ENCODE measurements around the gene SS18L1.
A peak's percentile ranks its signal among the peaks of the same experiment; 100 is the strongest.

SS18L1 gene

DNA sequence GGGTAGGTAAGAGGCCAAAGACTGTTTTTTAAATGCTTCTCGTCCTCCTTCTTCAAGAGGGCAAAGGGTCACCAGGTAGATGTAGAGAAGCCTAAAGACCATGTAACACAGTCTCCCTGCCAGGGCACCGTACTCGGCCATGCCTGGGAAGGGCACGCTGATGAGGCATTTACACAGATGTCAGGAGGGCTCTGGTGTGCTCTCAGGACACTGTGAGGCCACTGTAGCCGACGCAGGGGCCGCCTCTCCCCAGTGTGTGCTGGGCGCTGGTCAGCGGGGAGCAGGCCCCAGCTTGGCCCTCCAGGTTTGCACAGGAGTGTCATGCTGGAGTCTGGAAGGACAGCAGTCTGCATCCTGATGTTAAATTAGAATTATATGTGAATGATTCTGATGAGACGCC, 32.1 kb downstream of the SS18L1 start:
- DNase-seq, result no peak

DNA sequence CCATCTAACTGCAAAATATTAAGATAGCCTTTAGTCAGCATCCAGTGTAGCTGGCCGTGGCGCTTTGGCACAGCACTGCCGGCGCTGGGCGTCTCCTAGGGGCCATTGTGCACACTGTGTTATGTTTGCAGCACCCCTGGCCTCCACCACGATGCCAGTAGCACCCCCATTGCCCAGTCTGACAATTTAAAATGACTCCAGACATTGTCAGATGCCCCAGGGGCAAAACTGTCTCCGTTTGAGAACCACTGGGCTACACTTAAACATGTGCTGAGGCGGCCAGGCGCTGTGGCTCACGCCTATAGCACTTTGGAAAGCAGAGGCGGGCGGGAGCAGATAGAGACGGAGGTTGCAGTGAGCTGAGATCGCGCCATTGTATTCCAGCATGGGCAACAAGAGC, 33.3 kb downstream of the SS18L1 start:
- DNase-seq, result no peak

DNA sequence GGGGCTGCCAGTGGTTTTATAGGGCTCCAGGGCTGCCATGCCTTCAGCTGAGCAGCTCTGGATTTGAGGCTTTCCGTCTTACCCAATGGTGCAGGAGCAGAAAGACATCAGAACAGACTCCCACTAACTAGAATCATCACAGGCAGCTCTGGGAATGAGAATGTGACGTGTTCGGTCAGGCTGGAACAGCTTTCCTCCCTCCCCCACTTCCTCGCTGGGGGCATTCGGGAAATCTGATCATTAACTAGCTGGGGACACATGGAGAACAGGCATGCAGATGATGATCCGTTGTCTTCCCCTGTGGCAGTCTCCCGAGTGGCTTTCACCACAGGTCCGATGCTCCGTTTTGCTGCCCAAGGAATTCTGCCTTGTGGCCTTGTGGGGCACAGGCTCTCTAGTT, 33.7 kb downstream of the SS18L1 start:
- no peak for DNase-seq

DNA sequence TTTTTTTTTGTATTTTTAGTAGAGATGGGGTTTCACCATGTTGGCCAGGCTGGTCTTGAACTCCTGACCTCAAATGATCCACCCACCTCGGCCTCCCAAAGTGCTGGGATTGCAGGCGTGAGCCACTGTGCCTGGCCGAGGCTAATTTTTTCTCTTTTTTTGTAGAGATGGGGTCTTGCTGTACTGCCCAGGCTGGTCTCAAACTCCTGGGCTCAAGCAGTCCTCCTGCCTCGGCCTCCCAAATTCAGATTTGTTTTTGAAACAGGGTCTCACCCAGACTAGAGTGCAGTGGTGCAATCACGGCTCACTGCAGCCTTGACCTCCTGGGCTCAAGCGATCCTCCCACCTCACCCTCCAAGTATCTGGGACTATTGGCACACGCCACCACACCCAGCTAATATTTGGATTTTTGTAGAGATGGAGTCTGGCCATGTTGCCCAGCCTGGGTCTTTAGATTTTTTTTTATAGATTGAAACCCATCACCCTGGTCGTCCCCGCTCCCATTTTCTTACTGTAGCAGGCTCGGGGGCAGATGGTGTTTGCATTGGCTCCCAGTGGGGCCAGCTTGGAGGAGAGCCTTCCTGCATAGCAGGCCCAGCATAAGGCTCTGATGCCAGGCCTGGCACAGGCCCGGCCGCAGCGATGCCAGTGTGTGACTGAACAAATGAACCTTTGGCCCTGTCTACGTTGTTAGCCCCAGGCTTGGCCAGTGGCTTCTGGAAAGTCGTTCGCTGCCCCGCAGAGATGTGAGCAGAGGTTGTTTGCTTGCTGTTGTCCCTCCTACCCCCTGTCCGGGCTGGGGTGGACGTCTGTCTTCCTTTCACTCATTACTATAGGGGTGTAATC, 35.0 kb downstream of the SS18L1 start:
- DNase-seq, result no peak

DNA sequence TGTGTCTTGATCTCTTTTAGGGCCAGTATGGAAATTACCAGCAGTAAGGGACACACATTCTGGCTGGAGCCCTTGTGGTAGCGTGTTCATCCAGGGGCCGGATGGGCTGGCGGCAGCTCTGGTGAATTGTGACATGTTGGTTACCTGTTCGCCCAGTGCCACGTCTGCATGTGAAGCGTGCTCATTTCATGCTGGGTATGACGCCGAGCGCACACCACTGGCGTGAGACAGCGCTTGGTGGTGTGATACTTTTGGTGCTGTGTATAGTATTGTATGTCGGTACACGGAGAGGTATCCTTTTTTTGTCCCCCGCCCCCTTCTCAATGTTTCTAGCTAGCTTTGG, 35.6 kb downstream of the SS18L1 start:
- no peak for DNase-seq

DNA sequence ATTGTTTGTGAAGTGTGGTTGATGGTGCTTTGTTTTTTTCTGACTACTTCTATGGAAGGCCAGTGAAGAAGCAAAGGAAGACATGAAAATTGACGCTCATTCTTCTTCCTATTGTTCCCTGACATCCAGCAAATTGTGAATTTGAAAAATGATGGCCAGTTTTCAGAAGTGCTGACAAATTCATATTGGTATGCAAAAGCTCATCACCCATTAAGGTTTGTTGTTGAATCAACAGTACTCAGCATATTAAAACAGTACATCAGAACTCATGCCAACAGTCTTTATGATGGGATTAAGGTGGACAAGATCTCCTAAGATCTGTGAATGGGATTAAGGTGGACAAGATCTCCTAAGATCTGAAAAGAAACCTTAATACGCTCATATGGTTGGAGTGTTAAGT, 38.2 kb downstream of the SS18L1 start:
- DNase-seq, result no peak

DNA sequence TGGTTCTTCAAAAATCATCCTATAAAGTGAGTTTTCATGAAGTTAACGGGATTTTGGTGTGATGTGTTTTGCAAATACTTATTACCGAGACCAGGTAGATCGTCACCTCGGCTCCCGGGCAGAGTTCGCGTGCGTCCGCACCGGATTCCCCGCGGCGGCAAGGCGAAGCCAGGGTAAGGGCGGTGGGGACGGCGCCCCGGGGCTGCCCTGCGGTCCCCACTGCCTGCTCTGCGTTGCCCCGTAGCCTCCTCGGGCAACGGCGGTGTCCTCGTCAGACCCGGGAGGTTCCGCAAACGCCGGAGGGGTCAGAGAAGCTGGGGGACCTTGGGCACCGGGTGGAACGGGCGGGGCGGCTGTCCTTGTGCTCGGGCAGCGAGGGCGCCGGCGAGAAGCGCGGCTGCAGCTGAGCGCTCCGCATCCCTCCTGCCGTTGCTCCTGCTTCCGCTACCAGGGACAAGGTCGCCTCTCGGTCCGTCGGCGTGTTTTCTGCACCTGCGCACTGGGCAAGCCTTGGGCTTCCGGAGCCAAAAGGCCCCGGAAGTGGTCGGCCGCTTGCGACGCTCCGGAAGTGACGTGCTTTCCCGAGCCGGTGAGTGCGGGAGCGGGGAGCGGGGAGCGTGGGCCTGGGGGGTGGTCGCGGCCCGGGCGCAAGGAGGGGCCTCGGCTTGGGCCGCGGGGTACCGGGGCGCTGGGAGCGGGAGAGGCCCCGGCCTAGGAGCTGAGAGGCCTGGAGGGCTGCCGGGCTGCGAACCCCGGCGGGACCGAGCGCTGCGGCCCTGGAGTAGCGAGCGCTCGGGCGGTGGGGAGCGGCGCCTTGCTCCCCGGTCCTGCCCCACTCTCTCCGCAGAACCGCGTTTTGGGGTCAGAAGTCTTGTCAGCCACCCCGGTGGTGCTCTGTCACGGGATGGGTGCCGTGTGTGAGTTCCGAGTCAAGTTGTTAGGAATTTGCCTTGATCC, 39.2 kb downstream of the SS18L1 start, which contains the start of gene MTG2:
TSS of gene MTG2 (plus strand) at position 560 of the 957 bp plus-strand sequence. CDS start 10,393 bp downstream, outside the sequence.
- peak; percentile 94 for DNase-seq

DNA sequence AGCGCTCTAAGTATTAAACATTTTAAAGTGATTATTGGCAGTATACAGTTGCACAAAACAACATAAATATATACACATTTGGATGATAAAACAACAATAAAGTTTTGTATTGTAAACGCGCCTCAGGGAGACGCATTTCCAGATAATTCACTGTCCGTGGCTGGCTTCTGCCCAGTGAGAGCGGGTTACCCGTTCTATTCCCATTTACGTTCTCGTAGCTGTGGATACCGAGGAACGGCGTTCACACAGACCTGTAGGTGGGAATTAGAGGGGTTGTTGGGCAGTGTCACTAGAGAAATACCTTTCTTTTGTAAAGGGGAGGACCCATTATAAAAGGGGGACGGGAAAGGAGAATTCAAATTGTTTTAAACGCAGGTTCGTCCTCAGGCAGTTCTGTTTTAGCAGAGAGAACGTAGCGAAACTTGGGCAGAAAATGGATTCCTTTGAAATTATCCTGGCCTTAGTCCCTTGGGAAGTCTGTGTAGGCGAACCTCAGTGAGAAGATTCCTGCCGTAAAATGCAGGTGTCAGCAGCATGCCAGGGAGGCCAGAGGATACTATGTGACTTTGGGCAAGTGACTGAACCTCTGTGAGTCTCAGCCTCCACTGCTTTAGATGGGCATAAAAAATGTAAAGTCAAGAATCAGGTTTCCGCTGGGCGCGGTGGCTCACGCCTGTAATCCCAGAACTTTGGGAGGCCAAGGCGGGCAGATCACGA, 40.0 kb downstream of the SS18L1 start:
- no peak for DNase-seq

DNA sequence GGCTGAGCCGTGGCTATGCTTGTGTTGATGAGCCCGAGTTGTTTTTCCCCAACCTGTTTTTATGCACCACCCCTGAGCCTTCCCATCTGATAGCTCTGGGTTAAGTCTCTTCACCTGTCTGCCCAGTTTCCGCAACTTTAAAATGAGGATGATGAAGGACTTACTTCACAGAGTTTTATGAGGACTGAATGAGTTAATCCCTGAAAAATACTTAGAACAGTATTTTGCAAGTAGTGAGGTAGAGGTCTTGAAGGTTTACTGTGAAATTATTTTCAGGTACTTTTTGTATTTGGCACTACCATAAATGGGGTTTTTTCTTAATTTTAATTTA, 42.5 kb downstream of the SS18L1 start:
- no peak for DNase-seq

DNA sequence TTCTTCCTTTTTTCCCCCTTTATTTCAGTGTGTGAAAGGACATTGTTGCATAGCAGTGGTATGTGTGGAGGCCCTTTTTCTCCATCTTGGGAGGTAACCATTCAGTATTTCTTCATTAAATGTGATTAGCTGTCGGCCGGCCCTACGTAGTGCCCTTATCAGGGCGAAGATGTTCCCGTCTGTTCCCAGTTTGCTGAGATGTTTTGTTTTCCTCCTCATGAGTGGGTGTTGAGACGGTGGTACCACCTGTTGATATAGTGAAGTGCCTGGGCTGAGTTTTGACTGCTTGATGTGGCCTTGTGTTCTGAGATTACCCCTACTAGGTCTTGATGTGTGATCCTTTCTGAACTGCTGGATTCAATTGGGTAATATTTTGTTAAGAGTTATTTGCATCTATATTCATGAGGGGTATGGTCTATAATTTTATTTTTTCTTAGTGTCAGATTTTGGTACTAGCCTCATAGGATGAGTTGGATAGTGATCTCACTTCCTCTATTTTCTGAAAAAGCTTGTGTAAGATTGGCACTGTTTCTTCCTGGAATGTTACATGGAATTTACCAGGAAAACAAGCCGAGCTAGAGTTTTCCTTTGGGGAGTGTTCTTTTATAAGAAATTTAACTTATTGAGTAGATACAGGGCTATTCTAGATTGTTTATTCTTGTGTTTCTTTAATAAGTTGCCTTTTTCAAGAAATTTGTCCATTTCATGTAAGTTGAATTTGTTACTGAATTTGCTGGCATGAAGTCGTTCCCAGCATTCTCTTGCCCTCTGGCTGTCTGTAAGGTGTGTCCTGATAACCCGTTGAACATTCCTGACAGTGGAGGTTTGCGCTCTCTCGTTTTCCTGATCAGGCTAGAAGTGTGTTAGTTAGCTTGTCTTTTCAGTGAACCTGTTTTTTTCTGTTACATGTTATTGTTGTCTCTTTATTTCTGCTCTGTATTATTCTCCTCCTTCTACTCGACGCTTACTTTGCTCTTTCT, 43.6 kb downstream of the SS18L1 start:
- DNase-seq, result no peak

DNA sequence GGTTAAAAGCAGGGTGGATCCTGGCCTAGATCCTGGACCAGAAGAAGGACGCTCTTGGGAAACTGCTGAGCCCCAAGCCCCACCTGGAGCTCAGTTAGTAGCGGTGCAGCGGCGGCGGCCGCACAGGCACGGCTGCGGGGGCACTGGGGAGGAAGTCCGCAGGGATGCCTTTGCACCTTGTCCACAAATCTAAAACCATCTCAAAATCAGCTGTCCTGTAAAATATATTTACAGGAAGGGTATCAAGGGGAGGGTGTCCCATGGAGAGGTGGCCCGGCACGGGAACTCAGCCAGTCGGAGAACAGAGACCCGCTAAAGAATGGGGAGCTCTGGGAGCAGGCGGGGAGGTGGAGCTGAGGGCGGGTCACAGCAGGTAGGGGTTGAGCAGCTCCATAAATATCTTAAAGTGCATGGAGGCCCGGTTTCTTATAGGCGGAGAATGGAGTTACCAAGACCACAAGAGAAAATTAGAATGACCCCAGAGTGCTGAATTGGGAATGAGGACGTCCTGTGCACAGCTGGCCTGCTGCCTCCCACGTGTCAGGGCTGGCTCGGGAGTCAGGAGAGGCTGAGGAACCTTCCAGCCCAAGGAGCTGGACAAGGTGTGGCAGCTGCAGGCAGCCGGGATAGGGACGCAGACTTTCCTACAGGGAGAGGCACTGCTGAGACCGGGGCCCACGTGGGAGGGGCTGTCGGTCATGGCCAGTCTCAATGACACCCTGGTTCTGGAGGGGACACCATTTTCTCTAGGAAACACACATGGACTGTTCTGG, 47.3 kb downstream of the SS18L1 start:
- no peak for DNase-seq

DNA sequence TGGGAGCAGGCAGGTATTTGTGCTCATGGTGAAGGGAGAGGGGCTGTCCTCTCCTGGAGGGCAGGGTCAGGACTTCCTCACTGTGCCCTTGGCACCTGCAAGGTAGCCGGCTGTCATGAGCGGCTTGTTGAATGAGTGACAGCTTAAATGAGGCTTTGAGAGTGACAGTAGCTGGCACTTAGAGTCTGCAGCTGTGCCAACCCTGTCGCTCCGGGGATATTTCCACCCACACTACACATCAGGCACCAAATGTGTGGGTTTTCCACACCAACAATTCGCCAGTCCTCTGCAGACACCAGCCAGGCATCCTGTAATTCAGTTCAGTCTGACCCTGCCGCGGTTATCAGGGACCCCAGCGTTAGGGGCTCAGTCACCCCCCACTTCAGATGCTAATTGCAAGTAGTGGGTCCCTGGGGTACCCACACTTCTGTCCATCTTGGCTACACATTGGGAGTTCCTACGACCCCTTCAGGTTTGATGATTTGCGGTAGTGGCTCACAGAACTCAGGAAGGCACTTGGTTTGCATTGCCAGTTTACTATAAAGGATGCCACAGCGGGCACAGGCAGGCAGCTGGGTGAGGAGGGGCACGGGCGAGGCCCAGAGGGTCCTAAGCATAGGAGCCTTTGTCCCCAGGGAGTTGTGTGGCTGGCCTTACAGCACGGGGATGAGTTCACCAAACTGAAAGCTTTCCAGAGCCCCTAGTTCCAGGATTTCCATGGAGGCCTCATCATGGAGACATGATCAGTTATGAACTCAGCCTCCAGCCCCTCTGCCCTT, 48.4 kb downstream of the SS18L1 start:
- no peak for DNase-seq

DNA sequence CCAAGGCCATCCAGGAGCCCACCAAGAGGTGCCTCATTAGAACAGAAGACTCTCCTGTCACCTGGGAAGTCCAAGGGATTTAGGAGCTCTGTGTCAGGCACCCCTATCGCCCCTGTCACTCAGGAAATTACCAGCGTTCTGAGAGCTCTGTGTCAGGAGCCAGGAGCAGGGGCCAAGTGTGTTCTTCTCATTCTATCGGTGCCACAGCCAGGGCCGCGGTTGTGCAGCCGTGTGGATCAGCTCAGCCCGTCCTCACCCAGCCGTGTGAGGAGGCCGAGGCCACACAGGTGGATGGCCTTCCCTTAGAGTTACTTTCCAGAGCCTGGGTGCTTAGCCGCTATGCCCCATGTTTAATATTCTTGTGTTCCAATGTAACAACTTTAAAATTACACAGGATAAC, 49.1 kb downstream of the SS18L1 start:
- DNase-seq, result no peak

DNA sequence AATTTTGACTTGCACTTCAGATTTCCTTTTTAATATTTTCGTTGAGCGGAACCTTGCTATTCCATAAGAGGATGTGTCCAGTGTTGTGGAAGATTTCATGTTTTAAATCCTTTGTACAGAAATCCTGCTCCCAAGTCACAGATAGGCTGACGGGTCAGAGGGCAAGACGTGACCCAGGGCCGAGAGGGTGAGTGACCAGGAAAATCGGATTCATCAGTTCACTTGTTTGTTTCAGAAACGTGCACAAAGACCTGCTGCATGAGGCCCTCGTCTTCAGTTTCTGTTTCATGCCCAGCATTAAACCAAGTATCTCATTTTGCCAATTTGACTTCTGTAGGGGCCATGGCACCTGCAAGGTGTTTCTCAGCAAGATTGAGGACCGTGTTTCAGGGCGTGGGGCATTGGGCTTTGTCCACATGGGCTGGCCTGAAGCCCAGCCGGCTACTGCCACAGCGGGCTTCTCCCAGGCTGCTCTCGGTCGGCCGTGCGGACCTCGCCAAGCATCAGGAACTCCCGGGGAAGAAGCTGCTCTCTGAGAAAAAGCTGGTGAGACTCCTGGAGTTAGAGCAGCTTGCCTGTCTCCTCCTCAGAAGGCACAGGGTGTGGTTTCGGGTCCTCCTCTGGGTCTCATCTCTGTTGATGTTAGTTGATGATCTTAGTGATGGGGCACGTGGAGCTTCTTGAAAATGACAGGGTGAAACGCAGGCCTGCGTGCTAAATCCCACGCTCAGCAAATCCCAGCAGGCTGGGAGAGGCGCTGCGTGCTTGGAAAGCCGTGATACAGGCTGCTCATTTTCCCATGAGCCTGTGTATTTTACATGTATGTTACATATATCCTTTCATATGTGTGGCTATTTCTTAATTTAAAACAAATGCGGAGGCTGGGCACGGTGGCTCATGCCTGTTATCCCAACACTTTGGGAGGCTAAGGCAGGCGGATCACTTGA, 49.8 kb downstream of the SS18L1 start:
- no peak for DNase-seq

DNA sequence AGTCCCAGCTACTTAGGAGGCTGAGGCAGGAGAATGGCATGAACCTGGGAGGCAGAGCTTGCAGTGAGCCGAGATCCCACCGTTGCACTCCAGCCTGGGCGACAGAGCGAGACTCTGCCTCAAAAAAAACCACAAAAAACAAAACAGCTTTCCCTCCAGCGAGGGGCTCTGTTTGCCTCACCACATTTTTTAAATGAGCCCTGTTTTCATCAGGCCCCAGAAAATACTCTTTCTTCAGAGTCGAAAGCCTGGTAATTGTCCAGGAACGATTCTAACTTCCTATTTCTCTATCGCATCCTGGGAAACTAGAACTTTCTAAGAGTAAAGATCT, 51.5 kb downstream of the SS18L1 start:
- DNase-seq, result no peak

DNA sequence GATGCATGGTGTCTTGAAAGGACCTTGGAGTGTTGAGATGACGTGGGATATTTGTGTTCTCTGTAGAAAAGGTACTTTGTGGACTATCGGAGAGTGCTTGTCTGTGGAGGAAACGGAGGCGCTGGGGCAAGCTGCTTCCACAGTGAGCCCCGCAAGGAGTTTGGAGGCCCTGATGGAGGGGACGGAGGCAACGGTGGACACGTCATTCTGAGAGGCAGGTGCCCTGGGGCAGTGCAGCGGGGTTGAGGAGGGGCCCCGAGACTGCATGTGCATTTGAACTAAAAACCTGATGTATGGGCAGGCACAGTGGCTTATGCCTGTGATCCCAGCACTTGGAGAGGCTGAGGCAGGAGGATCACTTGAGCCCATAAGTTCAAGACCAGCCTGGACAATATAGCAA, 52.2 kb downstream of the SS18L1 start:
- DNase-seq, result no peak

DNA sequence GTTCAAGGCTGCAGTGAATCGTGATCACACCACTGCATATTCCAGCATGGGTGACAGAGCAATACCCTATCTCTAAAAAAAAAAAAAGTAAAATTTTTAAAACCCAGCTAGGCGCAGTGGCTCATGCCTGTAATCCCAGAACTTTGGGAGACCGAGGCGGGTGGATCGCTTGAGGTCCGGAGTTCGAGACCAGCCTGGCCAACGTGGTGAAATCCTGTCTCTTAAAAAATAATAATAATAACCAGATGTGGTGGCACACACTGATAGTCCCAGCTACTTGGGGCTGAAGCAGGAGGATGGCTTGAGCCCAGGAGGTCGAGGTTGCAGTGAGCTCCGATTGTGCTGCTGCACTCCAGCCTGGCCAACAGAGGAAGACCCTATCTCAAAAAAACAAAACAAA, 52.7 kb downstream of the SS18L1 start:
- DNase-seq, result no peak

DNA sequence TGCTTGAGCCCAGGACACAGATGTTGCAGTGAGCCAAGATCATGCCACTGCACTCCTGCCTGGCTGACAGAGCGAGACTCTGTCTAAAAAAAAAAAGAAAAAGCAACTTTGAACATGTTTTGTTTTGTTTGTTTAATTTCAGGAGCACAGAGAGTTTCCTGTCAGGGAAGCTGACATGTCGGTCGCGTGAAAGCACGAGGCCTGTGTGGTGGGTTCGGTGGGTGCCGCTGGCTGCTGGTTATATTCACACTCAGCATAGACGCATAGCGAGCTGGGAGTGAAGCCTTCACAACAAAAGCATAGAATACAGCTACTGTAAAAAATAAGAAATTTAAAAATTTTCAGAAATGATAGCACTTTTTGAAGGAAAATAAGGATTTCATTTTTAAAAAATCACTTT, 53.7 kb downstream of the SS18L1 start:
- DNase-seq, result no peak

DNA sequence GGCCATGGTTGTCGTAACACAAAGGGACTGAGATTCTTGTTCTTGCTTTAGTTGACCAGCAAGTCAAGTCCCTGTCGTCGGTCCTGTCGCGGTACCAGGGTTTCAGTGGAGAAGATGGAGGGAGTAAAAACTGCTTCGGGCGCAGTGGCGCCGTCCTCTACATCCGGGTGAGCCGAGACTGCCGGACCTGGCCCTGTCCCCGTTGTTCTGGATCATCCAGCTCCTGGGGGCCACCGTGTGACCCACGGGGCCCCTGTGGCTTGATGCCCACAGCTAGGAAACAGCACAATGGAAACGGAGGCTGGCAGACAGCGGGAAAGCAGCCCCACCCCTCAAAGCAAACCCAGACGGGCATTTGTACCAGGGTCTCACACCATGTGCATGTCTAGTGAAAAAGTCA, 54.2 kb downstream of the SS18L1 start:
- DNase-seq, result no peak

DNA sequence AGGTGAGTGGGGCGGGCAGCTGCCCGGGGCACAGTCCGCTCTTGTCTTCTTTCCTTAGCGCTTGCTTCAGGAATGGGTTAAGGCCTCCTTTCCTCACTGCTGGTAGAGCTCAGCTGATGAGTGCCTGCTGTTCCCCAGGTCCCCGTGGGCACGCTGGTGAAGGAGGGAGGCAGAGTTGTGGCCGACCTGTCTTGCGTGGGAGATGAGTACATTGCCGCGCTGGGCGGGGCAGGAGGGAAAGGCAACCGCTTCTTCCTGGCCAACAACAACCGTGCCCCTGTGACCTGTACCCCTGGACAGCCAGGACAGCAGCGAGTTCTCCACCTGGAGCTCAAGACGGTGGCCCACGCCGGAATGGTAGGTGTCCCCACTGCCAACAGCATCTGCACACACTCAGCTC, 54.9 kb downstream of the SS18L1 start:
- no peak for DNase-seq

Data from activated naive CD4-positive, alpha-beta T cell treated with Interleukin-2 at 50 U/mL for 16 hours (primary cell).